Fibroblast of lung (primary cell): ENCODE data around the gene CCK.

ENCODE experiments used
- CTCF ChIP-seq, 2 donors: IDR thresholded peaks in 1 of 2; conservative IDR thresholded peaks in 1 of 2; 1 replicate in 1 of 2; 2 replicates in 1 of 2; pipeline ENCODE4 v1.5.1; 2011 to 2012; ENCODE audit warnings: low read length in 2 of 2, control low read depth in 1 of 2, inconsistent platforms in 1 of 2, low read depth in 1 of 2, mild to moderate bottlenecking in 1 of 2
- EZH2 ChIP-seq: IDR thresholded peaks from 2 replicates; pipeline ENCODE4 v1.5.1; 2012; ENCODE audit warnings: low read length, control low read depth, mild to moderate bottlenecking; ENCODE audit errors: missing control alignments

- TF ChIP-seq CTCF (conservative IDR thresholded peaks at IDR 0.05 in 1 of 2, IDR thresholded peaks at IDR 0.05 in 1 of 2; ENCODE audit: low read depth in 1 of 2, low read length in 2 of 2) (no peak), EZH2 (no peak)
Observed at GRCh38 chr3:42300778-42301177, 34.8 kb upstream of the CCK start.
